Measurements from ENCODE around the gene RNF32.

The RNF32 gene

DNA sequence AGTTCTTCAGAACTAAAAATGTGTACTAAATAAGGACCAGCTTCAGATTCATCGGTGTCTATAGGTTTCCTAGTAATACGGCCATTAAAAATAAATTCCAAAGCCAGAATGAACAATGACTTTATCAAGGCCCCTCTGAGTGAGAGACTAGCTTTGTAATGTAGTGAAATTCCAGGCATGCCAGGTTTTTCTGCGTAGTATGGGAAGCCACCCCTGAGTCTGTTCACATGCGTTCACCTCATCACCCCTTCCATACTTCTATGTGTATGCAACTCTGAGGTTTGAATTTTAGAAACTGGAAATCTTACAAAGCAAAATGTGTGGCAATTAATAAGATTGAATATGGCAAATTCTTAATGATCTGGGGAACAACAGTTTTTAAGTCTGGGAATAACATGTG is 24.5 kb downstream of the RNF32 start:
- TF ChIP-seq, protein P1, sequence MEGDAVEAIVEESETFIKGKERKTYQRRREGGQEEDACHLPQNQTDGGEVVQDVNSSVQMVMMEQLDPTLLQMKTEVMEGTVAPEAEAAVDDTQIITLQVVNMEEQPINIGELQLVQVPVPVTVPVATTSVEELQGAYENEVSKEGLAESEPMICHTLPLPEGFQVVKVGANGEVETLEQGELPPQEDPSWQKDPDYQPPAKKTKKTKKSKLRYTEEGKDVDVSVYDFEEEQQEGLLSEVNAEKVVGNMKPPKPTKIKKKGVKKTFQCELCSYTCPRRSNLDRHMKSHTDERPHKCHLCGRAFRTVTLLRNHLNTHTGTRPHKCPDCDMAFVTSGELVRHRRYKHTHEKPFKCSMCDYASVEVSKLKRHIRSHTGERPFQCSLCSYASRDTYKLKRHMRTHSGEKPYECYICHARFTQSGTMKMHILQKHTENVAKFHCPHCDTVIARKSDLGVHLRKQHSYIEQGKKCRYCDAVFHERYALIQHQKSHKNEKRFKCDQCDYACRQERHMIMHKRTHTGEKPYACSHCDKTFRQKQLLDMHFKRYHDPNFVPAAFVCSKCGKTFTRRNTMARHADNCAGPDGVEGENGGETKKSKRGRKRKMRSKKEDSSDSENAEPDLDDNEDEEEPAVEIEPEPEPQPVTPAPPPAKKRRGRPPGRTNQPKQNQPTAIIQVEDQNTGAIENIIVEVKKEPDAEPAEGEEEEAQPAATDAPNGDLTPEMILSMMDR (IDR thresholded peaks at IDR 0.05): no peak
- Histone ChIP-seq H3K36me3 (peaks cover 4 to 14% (median 4%) of the 10 kb centered on the region in 3 donors), H3K27ac (no peak overlapping the region), H3K27me3 (no peaks in the 10 kb centered on the region), H3K4me3 (no peak overlapping the region), H3K9me3 (no peaks in the 10 kb centered on the region), H3K4me1 (no peaks in the 10 kb centered on the region)
- intact Hi-C loops (cut with DNase I; ENCODE audit: low total_unique reads): no loop called here
- DNase-seq: no peak

DNA sequence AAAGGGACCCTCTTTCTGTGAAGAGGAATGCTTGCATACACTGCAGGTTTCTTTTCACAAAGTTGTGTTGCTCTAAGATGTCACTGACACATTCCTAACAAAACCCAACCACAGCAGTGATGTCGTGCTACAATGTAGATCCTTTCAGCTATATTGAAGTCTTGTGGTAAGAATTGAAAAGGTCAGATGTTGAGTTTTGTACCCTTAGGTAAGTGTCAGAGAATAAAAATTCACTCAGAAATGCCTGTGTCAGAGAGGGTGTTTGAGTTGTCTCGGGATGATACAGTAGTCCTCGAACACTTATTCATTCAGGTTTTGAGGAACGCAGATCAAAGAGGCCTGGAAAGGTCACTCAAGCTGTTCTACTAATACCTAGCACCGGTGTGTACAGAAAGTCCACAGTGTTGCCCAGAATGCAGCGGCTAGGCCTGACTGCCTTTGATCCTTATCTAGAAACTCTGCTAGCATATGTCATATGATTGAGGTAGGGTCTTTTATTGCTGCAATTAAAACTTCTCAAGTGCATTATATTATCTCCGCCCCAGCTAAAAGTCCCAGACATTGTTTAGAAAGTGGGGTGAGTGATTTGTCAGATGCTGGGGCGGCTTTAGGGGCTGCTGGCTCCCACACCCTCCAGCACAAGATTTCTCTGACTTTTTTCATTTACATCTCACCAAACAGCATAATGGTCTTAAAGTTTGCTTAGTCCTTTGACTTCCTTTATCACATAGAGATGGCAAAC is 26.0 kb downstream of the RNF32 start:
- intact Hi-C loops (cut with DNase I; ENCODE audit: low total_unique reads): no loop called here
- Histone ChIP-seq H3K4me3 (no peak overlapping the region), H3K9me3 (no peaks in the 10 kb centered on the region), H3K36me3 (peaks cover 4 to 14% (median 4%) of the 10 kb centered on the region in 3 donors), H3K27me3 (no peaks in the 10 kb centered on the region), H3K4me1 (no peaks in the 10 kb centered on the region), H3K27ac (no peak overlapping the region)
- TF ChIP-seq, protein P1 (IDR thresholded peaks at IDR 0.05): no peak
- no peak for DNase-seq

DNA sequence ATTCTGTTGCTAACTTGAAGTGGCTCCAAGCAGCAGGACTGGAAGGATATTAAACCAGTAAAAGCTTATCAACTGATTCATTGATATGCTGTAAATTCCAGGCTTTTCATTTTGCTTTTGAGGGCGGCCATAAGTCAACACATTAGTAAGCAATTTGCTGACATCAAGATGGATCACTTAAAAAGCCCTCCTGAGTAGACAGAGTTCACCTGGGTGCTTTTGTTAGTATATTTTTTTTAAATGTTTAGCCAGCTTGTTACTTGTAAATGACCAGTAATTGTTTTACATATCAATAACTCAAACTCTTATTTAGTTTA is 26.5 kb downstream of the RNF32 start:
- no peak for DNase-seq
- no peaks in the 10 kb centered on the region for H3K9me3 ChIP-seq
- peaks cover 4 to 17% (median 4%) of the 10 kb centered on the region in 3 donors for H3K36me3 ChIP-seq
- no peak overlapping the region for H3K4me3 ChIP-seq
- no peaks in the 10 kb centered on the region for H3K27me3 ChIP-seq
- no peaks in the 10 kb centered on the region for H3K4me1 ChIP-seq
- TF ChIP-seq, protein P1 (IDR thresholded peaks at IDR 0.05): no peak
- H3K27ac ChIP-seq: no peak overlapping the region
- intact Hi-C loops (cut with DNase I; ENCODE audit: low total_unique reads): no loop called here

DNA sequence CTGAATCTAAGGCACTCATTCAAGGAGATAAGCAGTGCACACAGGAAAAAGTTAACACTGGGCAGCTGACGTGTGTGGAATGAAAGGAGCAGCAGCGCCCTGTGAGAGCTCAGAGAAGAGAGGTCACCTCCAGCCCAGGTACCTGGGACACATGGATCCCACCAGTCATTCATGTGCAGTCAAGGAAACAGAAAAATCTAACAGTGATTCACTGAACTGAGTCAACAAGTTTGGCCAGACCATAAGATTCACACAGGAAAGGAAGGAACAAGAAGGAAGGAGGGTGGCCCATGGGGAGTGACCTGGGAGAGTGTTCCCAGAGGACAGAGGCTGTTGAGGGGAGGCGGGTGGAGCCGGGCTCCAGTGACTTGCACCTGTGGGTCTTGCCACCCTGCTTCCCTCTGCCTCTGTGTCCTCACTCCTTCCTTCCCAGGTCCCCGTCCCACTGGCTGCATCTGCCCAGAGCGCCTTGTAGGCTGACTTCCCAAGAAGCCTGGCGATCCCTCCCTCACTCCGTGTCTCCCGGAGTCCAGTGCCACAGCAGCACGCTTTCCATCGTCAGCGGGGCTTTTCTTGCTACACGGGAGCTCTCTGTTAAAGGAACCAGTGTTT is 27.7 kb downstream of the RNF32 start:
- Histone ChIP-seq H3K4me3 (no peak overlapping the region), H3K27ac (no peak overlapping the region), H3K36me3 (peaks cover 4 to 25% (median 10%) of the 10 kb centered on the region in 3 donors), H3K9me3 (no peaks in the 10 kb centered on the region), H3K4me1 (no peaks in the 10 kb centered on the region), H3K27me3 (no peaks in the 10 kb centered on the region)
- intact Hi-C loops (cut with DNase I; ENCODE audit: low total_unique reads): no loop called here
- TF ChIP-seq, protein P1 (IDR thresholded peaks at IDR 0.05): no peak
- no peak for DNase-seq

DNA sequence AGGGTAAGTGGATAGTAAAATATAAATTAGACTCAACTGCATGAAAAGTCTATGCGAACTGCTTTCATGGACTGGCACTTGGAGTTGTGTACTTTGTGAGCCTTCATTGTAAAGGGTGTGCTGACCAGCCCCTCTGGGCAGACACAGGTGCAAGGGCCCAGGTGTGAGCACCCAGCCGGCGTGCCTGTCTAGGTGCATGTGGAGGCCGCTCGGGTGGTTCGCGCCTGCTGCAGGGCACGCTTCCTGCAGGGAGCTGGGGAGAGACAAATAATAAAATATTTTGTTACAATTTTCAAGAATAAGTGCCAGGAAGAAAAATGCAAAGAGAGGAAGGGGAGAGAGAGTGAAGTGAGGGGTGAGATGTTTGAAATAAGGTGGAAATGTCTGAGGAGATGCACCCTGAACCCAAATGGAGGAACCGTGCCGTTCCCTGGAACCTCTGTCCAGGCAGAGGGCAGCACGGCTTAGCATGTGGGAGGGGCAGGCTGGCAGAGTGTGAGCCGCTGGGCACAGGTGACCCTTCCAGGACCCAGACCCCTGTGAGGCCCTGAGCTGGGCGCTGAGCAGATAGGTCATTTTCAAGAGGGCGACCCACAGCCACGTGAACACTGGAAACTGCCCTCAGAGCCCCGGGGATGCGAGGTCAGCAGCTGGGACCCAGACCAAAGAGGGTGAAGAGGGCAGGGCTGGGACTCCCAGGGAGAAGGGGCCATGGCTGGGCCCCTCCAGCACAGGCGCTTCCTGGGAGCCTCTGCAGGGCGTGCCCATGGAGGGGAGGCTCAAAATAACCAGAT is 28.7 kb downstream of the RNF32 start:
- DNase-seq: no peak
- no peak overlapping the region for H3K4me3 ChIP-seq
- H3K36me3 ChIP-seq: peaks cover 4 to 32% (median 10%) of the 10 kb centered on the region in 3 donors
- TF ChIP-seq, protein P1 (IDR thresholded peaks at IDR 0.05): no peak
- H3K27me3 ChIP-seq: no peaks in the 10 kb centered on the region
- intact Hi-C loops (cut with DNase I; ENCODE audit: low total_unique reads): no loop called here
- H3K27ac ChIP-seq: no peak overlapping the region
- no peaks in the 10 kb centered on the region for H3K9me3 ChIP-seq
- H3K4me1 ChIP-seq: no peaks in the 10 kb centered on the region
